ENCODE results near the gene MIA2. TPM values are rescaled to one million over a fixed set of nuclear protein-coding genes. Genes with fewer than 3 reads are reported as not detected.
"Not testable (repeated sequence)": the region's sequence is repeated elsewhere in the genome, so short reads cannot be mapped to it uniquely, and the experiment has no call there.

Gene MIA2
- 11.1 and 11.3 TPM in 2 replicates for total RNA-seq (2014; rRNA removed)
- 3.7 TPM for polyA plus RNA-seq (2012)

DNA sequence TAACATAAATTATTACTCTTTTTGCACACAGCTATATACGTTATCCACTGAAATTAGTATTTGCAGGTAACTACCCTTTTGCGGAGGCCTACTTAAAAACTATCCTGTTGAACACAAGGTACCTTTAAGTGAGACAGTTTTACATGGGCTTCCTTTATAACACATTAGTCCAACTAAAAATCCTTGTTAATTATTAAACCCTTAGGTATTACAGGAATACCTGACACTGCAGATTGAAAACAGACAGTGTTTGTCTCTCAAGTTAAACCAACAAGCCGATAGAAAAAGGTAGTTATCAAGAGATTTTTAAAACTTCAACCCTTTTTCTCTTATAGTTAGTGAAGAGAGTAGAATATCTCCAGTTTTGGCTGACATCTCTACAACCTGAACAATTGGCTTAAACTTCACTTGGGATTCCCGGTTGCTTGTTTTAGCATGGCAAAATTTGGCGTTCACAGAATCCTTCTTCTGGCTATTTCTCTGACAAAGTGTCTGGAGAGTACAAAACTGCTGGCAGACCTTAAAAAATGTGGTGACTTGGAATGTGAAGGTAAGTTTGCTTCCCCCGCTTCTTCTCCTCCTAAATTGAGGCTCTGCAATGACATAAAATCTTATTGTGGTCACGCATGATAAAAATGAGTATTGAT, at the start of gene MIA2:
MIA2 (plus strand) TSS at position 236 of the 647 bp plus-strand sequence; CDS start at position 436, 200 bp downstream.
- DNase-seq (ENCODE audit: low read depth), result no peak

- no peak for DNase-seq (ENCODE audit: low read depth)
Measured at GRCh38 chr14:39184628-39185255, 49.0 kb upstream of the MIA2 start.

- DNase-seq (ENCODE audit: low read depth), result no peak
Measured at GRCh38 chr14:39185256-39186049, 48.3 kb upstream of the MIA2 start.

DNA sequence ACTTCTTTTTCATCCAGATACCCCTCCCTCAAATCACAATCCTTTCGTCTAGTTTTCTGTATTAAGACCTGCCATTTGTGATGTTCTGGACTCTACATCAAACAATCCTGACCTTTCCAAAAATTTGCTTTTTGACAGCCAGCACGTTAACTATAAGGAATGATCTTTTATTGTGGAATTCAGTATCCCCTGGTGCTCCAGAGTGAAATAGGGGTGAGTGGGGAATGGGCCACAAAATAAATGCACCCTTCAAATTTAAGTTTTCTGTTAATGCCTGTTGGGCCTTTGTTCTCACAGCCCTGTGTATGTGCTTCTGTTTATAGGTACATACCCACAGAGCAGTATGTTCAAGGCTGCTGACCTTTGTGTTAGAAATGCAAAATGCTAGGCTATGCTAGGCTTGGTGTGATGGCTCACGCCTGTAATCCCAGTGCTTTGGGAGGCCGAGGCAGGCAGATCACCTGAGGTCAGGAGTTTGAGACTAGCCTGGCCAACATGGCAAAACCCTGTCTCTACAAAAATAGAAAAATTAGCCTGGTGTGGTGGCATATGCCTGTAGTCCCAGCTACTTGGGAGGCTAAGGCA, 46.7 kb upstream of the MIA2 start:
- no peak for DNase-seq (ENCODE audit: low read depth)

GRCh38 chr14:39203659-39204606, 29.8 kb upstream of the MIA2 start:
- no peak for DNase-seq (ENCODE audit: low read depth)

DNA sequence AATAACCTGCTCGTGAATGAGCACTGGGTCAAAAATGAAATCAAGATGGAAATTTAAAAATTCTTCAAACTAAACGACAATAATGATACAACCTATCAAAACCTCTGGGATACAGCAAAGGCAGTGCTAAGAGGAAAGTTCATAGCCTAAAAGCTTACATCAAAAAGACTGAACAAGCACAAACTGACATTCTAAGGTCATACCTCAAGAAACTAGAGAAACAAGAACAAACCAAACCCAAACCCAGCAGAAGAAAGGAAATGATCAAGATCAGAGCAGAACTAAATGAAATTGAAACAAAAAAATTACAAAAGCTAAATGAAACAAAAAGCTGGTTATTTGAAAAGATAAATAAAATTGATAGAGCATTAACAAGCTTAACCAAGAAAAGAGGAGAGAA, 26.3 kb upstream of the MIA2 start:
- DNase-seq (ENCODE audit: low read depth), result not testable (repeated sequence)

DNA sequence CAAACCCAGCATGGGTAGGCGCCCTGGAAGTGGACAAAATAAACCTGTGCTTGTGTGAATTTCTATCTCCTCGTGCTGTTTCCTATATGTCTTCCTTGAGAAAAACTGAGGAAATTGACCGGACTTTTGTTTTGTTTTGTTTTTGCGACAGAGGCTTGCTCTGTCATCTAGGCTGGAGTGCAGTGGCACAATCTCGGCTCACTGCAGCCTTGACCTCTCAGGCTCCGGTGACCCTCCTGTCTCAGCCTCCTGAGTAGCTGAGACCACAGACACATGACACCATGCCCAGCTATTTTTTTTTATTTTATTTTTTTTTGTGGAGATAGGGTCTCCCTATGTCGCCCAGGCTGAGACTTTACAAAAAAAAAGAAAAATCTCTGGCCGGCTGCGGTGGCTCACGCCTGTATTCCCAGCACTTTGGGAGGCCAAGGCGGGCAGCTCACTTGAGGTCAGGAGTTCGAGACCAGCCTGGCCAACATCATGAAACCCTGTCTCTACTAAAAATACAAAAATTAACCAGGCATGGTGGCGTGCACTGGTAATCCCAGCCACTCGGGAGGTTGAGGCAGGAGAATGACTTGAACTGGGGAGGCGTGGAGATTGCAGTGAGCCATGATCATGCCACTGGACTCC, 22.5 kb upstream of the MIA2 start:
- no peak for DNase-seq (ENCODE audit: low read depth)

DNA sequence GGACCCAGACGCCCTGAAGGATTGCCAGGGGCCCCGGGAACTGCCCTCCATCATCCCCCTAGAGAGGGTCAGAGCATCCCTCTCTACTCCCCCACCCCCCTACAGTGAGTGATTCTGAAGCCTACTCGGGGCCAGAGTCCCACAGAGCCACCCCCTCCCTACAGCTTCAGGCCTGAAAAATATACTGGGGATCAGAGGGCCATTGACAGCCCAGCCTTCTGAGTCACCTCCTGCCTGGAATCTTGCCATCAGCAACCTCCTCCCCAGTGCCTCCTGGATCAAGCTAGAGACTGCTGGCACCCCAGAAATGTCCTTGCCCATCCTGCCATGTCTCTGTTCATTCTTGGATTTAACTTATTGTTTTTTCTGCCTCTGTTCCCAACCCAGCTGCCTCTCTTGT, 21.7 kb upstream of the MIA2 start:
- no peak for DNase-seq (ENCODE audit: low read depth)

DNA sequence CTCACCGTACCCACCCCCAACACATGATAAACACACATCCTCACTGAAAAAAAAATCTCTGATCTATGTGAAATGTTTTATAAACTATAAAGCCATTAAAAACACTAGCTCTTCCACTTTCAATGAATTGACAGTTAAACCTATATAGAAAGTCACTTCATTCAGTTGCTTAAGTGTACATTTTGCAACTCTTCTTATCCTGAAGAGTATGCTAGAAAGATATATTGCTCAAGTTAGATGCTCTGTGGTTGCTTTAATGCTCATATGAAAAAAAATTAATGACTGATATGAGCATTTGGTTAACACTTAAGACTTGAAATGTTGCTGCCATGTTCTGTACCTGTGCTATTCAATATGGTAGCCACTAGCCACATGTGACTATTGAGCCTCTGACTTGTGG, 21.0 kb upstream of the MIA2 start:
- no peak for DNase-seq (ENCODE audit: low read depth)

DNA sequence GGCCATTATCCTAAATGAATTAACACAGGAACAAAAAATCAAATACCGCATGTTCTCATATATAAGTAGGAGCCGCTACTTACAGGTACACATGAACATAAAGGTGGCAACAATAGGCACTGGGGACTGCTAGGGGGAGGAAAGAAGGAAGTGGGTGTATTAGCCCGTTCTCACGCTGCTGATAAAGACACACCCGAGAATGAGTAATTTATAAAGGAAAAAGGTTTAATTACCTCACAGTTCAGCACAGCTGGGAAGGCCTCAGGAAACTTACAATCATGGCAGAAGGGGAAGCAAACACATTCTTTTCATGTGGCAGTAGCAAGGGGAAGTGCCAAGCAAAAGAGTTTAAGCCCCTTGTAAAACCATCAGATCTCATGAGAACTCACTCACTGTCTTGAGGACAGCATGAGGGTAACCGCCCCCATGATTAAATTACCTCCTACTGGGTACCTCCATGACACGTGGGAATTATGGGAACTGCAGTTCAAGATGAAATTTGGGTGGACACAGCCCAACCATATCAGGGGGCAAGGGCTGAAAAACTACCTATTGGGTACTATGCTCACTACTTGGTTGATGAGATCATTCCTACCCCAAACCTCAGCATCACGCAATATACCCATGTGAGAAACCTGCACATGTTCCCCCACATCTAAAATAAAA, 16.4 kb upstream of the MIA2 start:
- DNase-seq (ENCODE audit: low read depth), result no peak

- DNase-seq (ENCODE audit: low read depth), result no peak
Measured at GRCh38 chr14:39218171-39218769, 15.4 kb upstream of the MIA2 start.

DNA sequence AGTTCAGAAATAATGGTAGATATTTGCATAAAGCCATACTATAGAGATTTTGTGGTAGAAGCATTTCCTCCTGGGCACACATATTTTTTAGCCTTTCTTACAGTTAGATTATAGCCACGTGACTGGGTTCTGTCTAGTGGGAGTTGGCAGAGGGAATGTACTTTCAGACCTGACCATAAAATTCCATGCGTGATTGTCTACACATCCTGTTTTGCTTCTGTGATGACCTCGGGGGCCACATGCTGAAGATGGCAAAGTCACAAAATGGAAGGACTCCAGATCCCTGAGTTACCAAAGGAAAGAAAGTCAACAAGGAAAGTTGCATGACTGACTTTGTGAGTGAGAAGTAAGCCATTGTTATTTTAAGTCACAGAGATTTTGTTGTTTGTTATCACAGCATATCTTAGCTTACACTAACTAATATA, 14.6 kb upstream of the MIA2 start:
- peak; percentile 27 for DNase-seq (ENCODE audit: low read depth)

DNA sequence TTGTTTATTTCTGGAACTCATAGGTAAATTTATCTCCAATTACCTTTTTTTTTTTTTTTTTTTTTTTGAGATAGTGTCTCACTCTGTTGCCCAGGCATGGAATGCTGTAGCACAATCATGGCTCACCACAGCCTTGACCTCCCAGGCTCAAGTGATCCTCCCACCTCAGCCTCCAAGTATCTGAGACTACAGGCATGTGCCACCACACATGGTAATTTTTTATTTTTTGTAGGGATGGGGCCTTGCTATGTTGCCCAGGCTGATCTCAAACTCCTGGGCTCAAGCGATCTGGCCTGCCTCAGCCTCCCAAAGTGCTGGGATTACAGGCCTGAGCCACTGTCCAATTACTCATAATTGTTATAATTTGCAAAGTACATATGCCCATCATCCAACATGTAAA, 13.2 kb upstream of the MIA2 start:
- DNase-seq (ENCODE audit: low read depth), result not testable (repeated sequence)

DNA sequence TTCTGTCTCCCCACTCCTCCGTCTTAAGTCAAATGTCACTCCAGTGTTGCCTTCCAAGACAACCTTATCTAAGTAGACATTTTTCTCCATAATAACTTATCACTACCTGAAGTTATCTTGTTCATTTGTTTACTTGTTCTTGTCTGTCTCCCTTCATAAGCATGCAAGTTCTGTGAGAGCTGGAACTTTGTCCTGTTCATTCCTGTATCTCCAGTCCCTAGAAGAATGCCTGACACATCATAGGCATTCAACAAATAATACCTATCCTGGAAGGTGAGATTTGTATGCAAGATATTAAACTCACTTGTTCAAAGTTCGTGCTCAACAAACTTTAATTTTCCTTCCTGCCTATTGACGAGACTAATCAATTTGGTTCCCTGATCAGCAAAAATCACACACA, 5.7 kb upstream of the MIA2 start:
- no peak for DNase-seq (ENCODE audit: low read depth)

DNA sequence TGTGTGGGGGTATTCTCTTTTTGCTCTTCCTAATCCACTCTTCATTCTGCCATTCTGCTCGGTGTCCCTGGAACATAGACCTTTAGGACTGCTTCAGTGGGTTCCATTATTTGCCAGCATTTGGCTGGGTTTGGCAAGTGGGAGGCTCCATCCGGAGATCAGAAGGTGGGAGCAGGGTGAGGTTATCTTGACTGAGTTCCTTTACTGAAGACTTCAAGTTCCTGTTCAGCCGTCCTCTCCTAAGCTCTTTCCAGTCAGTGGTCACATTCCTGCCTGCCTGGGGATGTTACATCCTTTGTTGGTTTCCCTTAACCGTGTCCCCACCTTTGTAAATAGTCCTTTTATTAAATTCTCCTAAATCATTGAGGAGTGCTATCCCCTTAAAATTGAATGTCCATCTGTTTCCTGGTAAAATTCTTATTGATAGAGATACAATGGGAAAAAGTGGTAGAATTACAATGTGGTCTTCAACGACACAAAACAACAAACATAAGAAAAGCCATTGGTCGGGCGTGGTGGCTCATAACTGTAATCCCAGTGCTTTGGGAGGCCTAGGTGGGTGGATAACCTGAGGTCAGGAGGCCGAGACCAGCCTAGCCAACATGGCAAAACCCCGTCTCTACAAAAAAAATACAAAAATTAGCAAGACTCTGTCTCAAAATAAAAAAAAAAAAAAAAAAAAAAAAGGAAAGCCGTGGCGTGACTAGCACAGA, 5.0 kb upstream of the MIA2 start:
- no peak for DNase-seq (ENCODE audit: low read depth)

DNA sequence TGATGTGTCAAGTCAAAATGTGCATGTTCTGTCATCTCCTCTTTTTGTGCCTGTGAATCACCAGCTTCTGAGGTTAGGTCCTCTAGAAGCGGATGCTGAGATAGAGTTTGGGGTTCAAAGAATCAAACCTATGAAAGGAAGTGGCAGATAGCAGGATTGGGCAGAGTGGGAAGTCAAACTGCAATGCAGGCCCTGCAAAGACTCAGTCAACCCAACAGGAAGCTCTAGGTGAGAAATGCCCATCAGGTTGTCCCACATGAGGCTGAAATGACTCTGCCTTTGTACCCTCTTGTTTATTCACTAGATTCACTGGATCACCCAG, 4.5 kb upstream of the MIA2 start:
- DNase-seq (ENCODE audit: low read depth), result peak; percentile 43

DNA sequence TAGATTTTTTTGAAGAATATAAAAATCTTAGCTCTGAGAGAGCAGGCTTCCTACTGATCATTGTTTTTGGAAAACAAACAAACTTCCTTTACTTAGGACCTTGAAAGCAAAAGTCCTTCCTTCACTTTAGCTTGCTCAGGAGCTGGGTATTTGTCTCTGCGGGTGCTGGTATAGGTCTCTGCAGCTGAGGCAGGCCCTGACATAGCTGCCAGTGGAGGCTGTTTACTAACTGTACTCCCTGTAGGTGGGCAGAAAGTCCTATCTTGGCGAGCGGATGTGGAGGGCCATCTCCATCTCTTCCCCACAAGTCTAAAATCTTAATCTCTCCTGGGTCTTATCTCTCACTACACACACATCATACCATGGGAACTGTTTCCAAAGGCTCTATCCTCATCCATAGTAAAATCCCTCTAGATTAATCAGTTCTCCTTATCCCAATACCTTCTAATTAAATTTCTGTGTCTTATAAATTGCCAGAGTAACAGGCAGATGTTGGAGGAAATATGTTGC, 4.1 kb upstream of the MIA2 start:
- no peak for DNase-seq (ENCODE audit: low read depth)

DNA sequence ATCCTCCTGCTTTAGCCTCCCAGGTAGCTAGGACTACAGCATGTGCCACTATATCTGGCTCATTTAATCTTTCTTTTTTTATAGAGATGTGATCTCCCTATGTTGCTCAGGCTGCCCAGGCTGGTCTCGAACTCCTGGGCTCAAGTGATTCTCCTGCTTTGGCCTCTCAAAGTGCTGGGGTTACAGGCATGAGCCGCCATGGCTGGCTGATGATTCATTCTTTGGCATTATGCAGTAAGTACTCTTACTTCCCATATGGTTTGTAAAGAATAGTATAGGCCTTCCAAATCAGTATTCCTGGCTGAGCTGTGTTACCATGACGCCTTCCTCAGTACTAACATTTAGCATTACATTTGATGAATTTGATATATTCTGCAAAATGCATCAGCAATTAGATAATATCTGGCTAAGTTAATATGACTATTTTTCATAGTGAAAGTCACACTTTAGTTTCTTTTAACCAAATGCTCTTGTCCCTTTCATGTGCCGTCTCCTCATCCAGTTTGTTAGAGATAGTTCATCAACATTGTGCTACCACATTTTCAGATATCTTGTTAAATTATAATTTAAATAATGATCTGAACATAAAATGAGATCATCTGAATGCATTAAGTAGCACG, 3.2 kb upstream of the MIA2 start:
- DNase-seq (ENCODE audit: low read depth), result no peak
